Breast epithelium (tissue), 4 donors: Measurements from ENCODE around the gene SKIC8. TPM values are rescaled to one million over a fixed set of nuclear protein-coding genes. Genes with fewer than 3 reads are reported as not detected.

Experiments
- DNase-seq, 2 donors: peaks; one replicate each; pipeline ENCODE4 v3.0.0-alpha.2; 2019; ENCODE audit warnings: low spot score in 2 of 2
- H3K27ac ChIP-seq, 2 donors: fragments of 200-600 bp; sonication (generic) in 1 of 2; one replicate each; pipeline ENCODE4 v1.5.1; 2016 to 2019; ENCODE audit warnings: mild to moderate bottlenecking in 1 of 2
- H3K27me3 ChIP-seq, 2 donors: fragments of 200-600 bp; sonication (generic) in 1 of 2; one replicate each; pipeline versions ENCODE4 v1.5.1 to v1.6.0; 2017 to 2019; ENCODE audit warnings: control low read depth in 1 of 2, mild to moderate bottlenecking in 1 of 2
- H3K36me3 ChIP-seq: fragments of 200-600 bp; one replicate; pipeline ENCODE4 v1.5.1; 2019
- H3K4me1 ChIP-seq, 2 donors: fragments of 200-600 bp; sonication (generic); one replicate each; pipeline ENCODE4 v1.5.1; 2016 to 2019; ENCODE audit warnings: control low read depth in 1 of 2
- H3K4me3 ChIP-seq, 3 donors: fragments of 200-600 bp; sonication (generic); 1 replicate in 2 of 3; 2 replicates in 1 of 3; pipeline ENCODE4 v1.5.1; 2016 to 2019; ENCODE audit warnings: mild to moderate bottlenecking in 3 of 3, moderate library complexity in 2 of 3
- H3K9me3 ChIP-seq, 2 donors: fragments of 200-600 bp; sonication (generic) in 1 of 2; one replicate each; pipeline ENCODE4 v1.5.1; 2016 to 2019; ENCODE audit warnings: control low read depth in 1 of 2
- CTCF ChIP-seq, 3 donors: fragments of 450-650 bp; IDR thresholded peaks; one replicate each; pipeline ENCODE4 v1.5.1; 2016 to 2017; ENCODE audit warnings: antibody characterized with exemption in 3 of 3, mild to moderate bottlenecking in 3 of 3, moderate library complexity in 3 of 3
- POLR2A ChIP-seq: fragments of 450-650 bp; IDR thresholded peaks from one replicate; pipeline ENCODE4 v1.6.1; 2016; ENCODE audit warnings: antibody characterized with exemption, mild to moderate bottlenecking, moderate library complexity
- POLR2AphosphoS5 ChIP-seq, 3 donors: sonication (generic); formaldehyde crosslinking; IDR thresholded peaks; one replicate each; pipeline ENCODE4 v1.6.1; 2017; ENCODE audit warnings: antibody characterized with exemption in 3 of 3
- intact Hi-C: fragments of 100-400 bp; cut with DNase I; formaldehyde crosslinking; loops from one replicate; pipeline ENCODE4 v1.15.1; 2023; ENCODE audit warnings: low total_unique reads
- total RNA-seq, 3 donors: library from RNA; depleted of rRNA; stranded (reverse); fragments of >200 nt; gene quantifications; one replicate each; pipeline ENCODE4 v1.1.0, GENCODE V29; 2016

Gene SKIC8
- total RNA-seq, 3 donors from 2014 or later, result 63.5 to 98.8 (median 96.0) TPM

GRCh38 chr15:78237146-78237545 is 62.3 kb downstream of the SKIC8 start:
- H3K27me3 ChIP-seq, result peaks cover 0 to 10% of the 10 kb centered on the region in 2 donors
- H3K36me3 ChIP-seq, result no peaks in the 10 kb centered on the region
- peak in 1 of 2 donors; percentile 31 for DNase-seq
- no peaks in the 10 kb centered on the region for H3K4me1 ChIP-seq
- H3K9me3 ChIP-seq, result no peaks in the 10 kb centered on the region
- intact Hi-C loops, result loop anchor here (10.0 kb wide), 1 partner anchor 112 kb away; no protein-coding TSS in a partner anchor
- H3K4me3 ChIP-seq, result no peak overlapping the region
- no peak for TF ChIP-seq POLR2A
- no peak for TF ChIP-seq CTCF (IDR thresholded peaks at IDR 0.05)
- no peak for TF ChIP-seq POLR2AphosphoS5 (IDR thresholded peaks at IDR 0.05)
- no peak overlapping the region for H3K27ac ChIP-seq

GRCh38 chr15:78236491-78236890 is 62.9 kb downstream of the SKIC8 start:
- Histone ChIP-seq H3K9me3 (no peaks in the 10 kb centered on the region), H3K4me1 (no peaks in the 10 kb centered on the region), H3K27me3 (peaks cover 0 to 10% of the 10 kb centered on the region in 2 donors), H3K4me3 (no peak overlapping the region), H3K27ac (no peak overlapping the region), H3K36me3 (no peaks in the 10 kb centered on the region)
- DNase-seq, result peak in 1 of 2 donors; percentile 24
- TF ChIP-seq POLR2AphosphoS5 (IDR thresholded peaks at IDR 0.05), result no peak
- TF ChIP-seq CTCF (IDR thresholded peaks at IDR 0.05), result no peak
- TF ChIP-seq POLR2A, result no peak
- intact Hi-C loops, result loop anchor here (10.0 kb wide), 1 partner anchor 112 kb away; no protein-coding TSS in a partner anchor

GRCh38 chr15:78234515-78235040 is 64.8 kb downstream of the SKIC8 start, which contains the start of gene ACSBG1:
ACSBG1 (minus strand) TSS chr15:78234565; CDS start chr15:78234501, 64 bp downstream.
- Histone ChIP-seq H3K9me3 (no peaks in the 10 kb centered on the region), H3K27ac (no peak within 1 kb of the TSS), H3K27me3 (peaks cover 0 to 10% of the 10 kb centered on the region in 2 donors), H3K4me1 (no peaks in the 10 kb centered on the region), H3K4me3 (no peak within 1 kb of the TSS), H3K36me3 (no peaks in the 10 kb centered on the region)
- peak in 1 of 2 donors; percentile 36 for DNase-seq
- TF ChIP-seq CTCF (IDR thresholded peaks at IDR 0.05), result no peak
- TF ChIP-seq POLR2A, result no peak
- no peak for TF ChIP-seq POLR2AphosphoS5 (IDR thresholded peaks at IDR 0.05)
- intact Hi-C loops, result loop anchor here (10.0 kb wide), 1 partner anchor 110 kb away; no protein-coding TSS in a partner anchor

GRCh38 chr15:78233496-78233895 is 65.9 kb downstream of the SKIC8 start:
- no peak for DNase-seq

More at GRCh38 chr15:78233496-78233895, 65.9 kb downstream of the SKIC8 start:
- Histone ChIP-seq H3K4me1 (no peaks in the 10 kb centered on the region), H3K27me3 (peaks cover 0 to 10% of the 10 kb centered on the region in 2 donors), H3K4me3 (no peak overlapping the region), H3K36me3 (no peaks in the 10 kb centered on the region), H3K9me3 (no peaks in the 10 kb centered on the region), H3K27ac (no peak overlapping the region)
- intact Hi-C loops, result loop anchor here (10.0 kb wide), 1 partner anchor 109 kb away; no protein-coding TSS in a partner anchor
- no peak for TF ChIP-seq CTCF (IDR thresholded peaks at IDR 0.05)

Other genes starting within 250 kb of the SKIC8 start
- gene TBC1D2B, start 221.9 kb downstream of the SKIC8 start, total RNA-seq, result 10 to 100 TPM; 44.9 to 71.0 (median 69.2) TPM
- not detected for gene SH2D7, start 207.0 kb downstream of the SKIC8 start, total RNA-seq
- gene CIB2, start 168.2 kb downstream of the SKIC8 start, total RNA-seq, result 1 to 10 TPM; 2.9 to 5.8 (median 4.9) TPM
- 10 to 100 TPM; 44.2 to 63.2 (median 52.0) TPM for gene IDH3A, start 150.2 kb downstream of the SKIC8 start, total RNA-seq
- 1 to 10 TPM in 2 of 3 donors, not detected in 1; 1.9 to 2.0 TPM for gene ACSBG1, start 65.0 kb downstream of the SKIC8 start, total RNA-seq
- 10 to 100 TPM; 16.0 to 28.1 (median 22.6) TPM for gene DNAJA4, start 35.0 kb downstream of the SKIC8 start, total RNA-seq
- 10 to 100 TPM in 2 of 3 donors, not detected in 1; 11.5 to 14.5 TPM for gene CRABP1, start 40.7 kb upstream of the SKIC8 start, total RNA-seq
- gene IREB2, start 138.6 kb upstream of the SKIC8 start, total RNA-seq, result 10 to 100 TPM; 45.8 to 52.2 (median 49.5) TPM
- gene HYKK, start 208.0 kb upstream of the SKIC8 start, total RNA-seq, result 10 to 100 TPM in 2 of 3 donors, 1 to 10 TPM in 1; 8.6 to 14.7 (median 10.9) TPM
- 100 to 1,000 TPM; 102 to 139 (median 138) TPM for gene PSMA4, start 240.8 kb upstream of the SKIC8 start, total RNA-seq